Measurements from ENCODE around the gene EPN3. TPM values are rescaled to one million over a fixed set of nuclear protein-coding genes. Genes with fewer than 3 reads are reported as not detected.

EPN3 gene
- total RNA-seq, 1 experiment from 2014 or later: 17.8 TPM

GRCh38 chr17:50548831-50549230 is 16.3 kb downstream of the EPN3 start:
- Histone ChIP-seq H3K9me2 (ENCODE audit: insufficient read depth) (no peaks in the 10 kb centered on the region), H3K27me3 (ENCODE audit: insufficient read depth, low read length) (no peaks in the 10 kb centered on the region), H3K27ac (ENCODE audit: low read depth, low read length) (peak overlapping the region; percentile 75; the same call in 1 of the 2 replicates), H3K9me3 (ENCODE audit: control insufficient read depth in 1 of 2, insufficient read depth in 1 of 2, low read depth in 1 of 2, low read length in 2 of 2) (no peaks in the 10 kb centered on the region), H3K9ac (ENCODE audit: low read length) (no peak overlapping the region), H3K4me3 (replicated peaks in 1 of 2; ENCODE audit: low read depth in 1 of 2, low read length in 2 of 2) (no peak overlapping the region), H2AFZ (ENCODE audit: low read depth, low read length, poor library complexity, severe bottlenecking) (no peak overlapping the region), H3K36me3 (ENCODE audit: control insufficient read depth in 1 of 2, insufficient read depth in 2 of 2, low read length in 2 of 2) (no peaks in the 10 kb centered on the region), H3K79me2 (ENCODE audit: insufficient read depth, low read length) (no peaks in the 10 kb centered on the region; the same call in 1 of the 2 replicates), H4K20me1 (ENCODE audit: insufficient read depth) (no peaks in the 10 kb centered on the region), H3K4me1 (ENCODE audit: control insufficient read depth in 1 of 2, insufficient read depth in 2 of 2, low read length in 2 of 2) (peaks cover 12 to 42% of the 10 kb centered on the region in 2 experiments), H3K4me2 (ENCODE audit: low read length) (no peak overlapping the region; the same call in 1 of the 2 replicates)
- intact Hi-C loops (cut with micrococcal nuclease): loop anchor here (10.0 kb wide), 1 partner anchor 606 kb away; the partner anchor contains the start of gene NME1
- DNase-seq (ENCODE audit: low read depth, low spot score): no peak
- ATAC-seq: no peak
- TF ChIP-seq SRF (IDR thresholded peaks at IDR 0.05; ENCODE audit: low read depth): no peak
- no peak for TF ChIP-seq FOSL1 (IDR thresholded peaks at IDR 0.05; ENCODE audit: low read depth)
- TF ChIP-seq RAD21 (IDR thresholded peaks at IDR 0.05; ENCODE audit: low read depth): no peak
- no peak for TF ChIP-seq SIN3A (IDR thresholded peaks at IDR 0.05; ENCODE audit: low read depth)
- CTCF ChIA-PET: interaction anchor here (0.6 to 3.0 kb wide), 5 partner anchors 12 to 158 kb away, joined by 3 to 63 read pairs (median 22); partner anchors contain the start of gene CACNA1G
- POLR2A ChIA-PET: no interaction called here
- RAD21 ChIA-PET (ENCODE audit: low non-redundant PET in 1 of 2, low total read pairs in 2 of 2, uncharacterized antibody in 2 of 2, unreplicated experiment in 2 of 2): interaction anchor here in 1 of 2 experiments (1.0 kb wide), 1 partner anchor 156 kb away, joined by 5 read pairs; no protein-coding TSS in a partner anchor
- BruUV-seq (replicated peaks): no TSS peak

- Histone ChIP-seq H3K27ac (ENCODE audit: low read depth, low read length) (no peak overlapping the region), H3K9ac (ENCODE audit: low read length) (no peak overlapping the region), H3K36me3 (ENCODE audit: control insufficient read depth in 1 of 2, insufficient read depth in 2 of 2, low read length in 2 of 2) (no peaks in the 10 kb centered on the region), H3K79me2 (ENCODE audit: insufficient read depth, low read length) (no peaks in the 10 kb centered on the region; the same call in 1 of the 2 replicates), H3K27me3 (ENCODE audit: insufficient read depth, low read length) (no peaks in the 10 kb centered on the region), H2AFZ (ENCODE audit: low read depth, low read length, poor library complexity, severe bottlenecking) (no peak overlapping the region), H3K4me2 (ENCODE audit: low read length) (no peak overlapping the region), H4K20me1 (ENCODE audit: insufficient read depth) (no peaks in the 10 kb centered on the region), H3K4me1 (ENCODE audit: control insufficient read depth in 1 of 2, insufficient read depth in 2 of 2, low read length in 2 of 2) (peaks cover 9 to 36% of the 10 kb centered on the region in 2 experiments), H3K9me3 (ENCODE audit: control insufficient read depth in 1 of 2, insufficient read depth in 1 of 2, low read depth in 1 of 2, low read length in 2 of 2) (no peaks in the 10 kb centered on the region), H3K4me3 (replicated peaks in 1 of 2; ENCODE audit: low read depth in 1 of 2, low read length in 2 of 2) (no peak overlapping the region), H3K9me2 (ENCODE audit: insufficient read depth) (no peaks in the 10 kb centered on the region)
- ChIA-PET POLR2A (interaction anchor here (1.7 kb wide), 1 partner anchor 11 kb away, joined by 8 read pairs; the partner anchor contains the start of gene CACNA1G), CTCF (interaction anchor here (0.6 to 3.0 kb wide), 6 partner anchors 11 to 157 kb away, joined by 3 to 63 read pairs (median 14); partner anchors contain the start of gene CACNA1G), RAD21 (ENCODE audit: low non-redundant PET in 1 of 2, low total read pairs in 2 of 2, uncharacterized antibody in 2 of 2, unreplicated experiment in 2 of 2) (interaction anchor here (0.6 to 2.1 kb wide), 3 partner anchors 76 to 183 kb away, joined by 4 to 17 read pairs (median 5); no protein-coding TSS in a partner anchor)
- ATAC-seq: no peak
- DNase-seq (ENCODE audit: low read depth, low spot score): no peak
- intact Hi-C loops (cut with micrococcal nuclease): loop anchor here (10.0 kb wide), 1 partner anchor 605 kb away; the partner anchor contains the start of gene NME1
- BruUV-seq (replicated peaks): no TSS peak
- TF ChIP-seq SIN3A (IDR thresholded peaks at IDR 0.05; ENCODE audit: low read depth): no peak
- no peak for TF ChIP-seq JUND (IDR thresholded peaks at IDR 0.05)
- no peak for TF ChIP-seq EZH2 (IDR thresholded peaks at IDR 0.05)
- TF ChIP-seq POLR2AphosphoS5 (IDR thresholded peaks at IDR 0.05; ENCODE audit: low read depth, low read length): no peak
- TF ChIP-seq YY1 (IDR thresholded peaks at IDR 0.05; ENCODE audit: extremely low read depth, insufficient replicate concordance, low read depth, low read length): no peak
- TF ChIP-seq EGR1 (IDR thresholded peaks at IDR 0.05; ENCODE audit: low read depth): no peak
- no peak for TF ChIP-seq REST (IDR thresholded peaks at IDR 0.05; ENCODE audit: low read depth)
- TF ChIP-seq EZH2phosphoT487 (IDR thresholded peaks at IDR 0.05; ENCODE audit: borderline replicate concordance): no peak
- TF ChIP-seq POLR2A (IDR thresholded peaks at IDR 0.05; ENCODE audit: borderline replicate concordance, extremely low read depth, insufficient read depth, insufficient read length): no peak
These were observed 16.9 kb downstream of the EPN3 start for GRCh38 chr17:50549256-50549941.
